Middle frontal gyrus (tissue), 1 donor: ENCODE data around the gene PPP1R15A.
"Not testable (repeated sequence)": the region's sequence is repeated elsewhere in the genome, so short reads cannot be mapped to it uniquely, and the experiment has no call there.

ENCODE experiments used
- DNase-seq: peaks from one replicate; pipeline ENCODE4 v3.0.0-alpha.2; 2015; ENCODE audit warnings: low spot score; ENCODE audit errors: extremely low spot score

PPP1R15A gene

GRCh38 chr19:48859711-48860572, 12.3 kb upstream of the PPP1R15A start:
- DNase-seq = no peak

GRCh38 chr19:48861313-48861712, 10.9 kb upstream of the PPP1R15A start:
- no peak for DNase-seq

- DNase-seq = no peak
These were observed 9.4 kb upstream of the PPP1R15A start for GRCh38 chr19:48862827-48863226.

- DNase-seq = no peak
These were observed 5.5 kb upstream of the PPP1R15A start for GRCh38 chr19:48866692-48867091.

- DNase-seq = no peak
These were observed 5.0 kb upstream of the PPP1R15A start for GRCh38 chr19:48867123-48867745.

- no peak for DNase-seq
These were observed 4.5 kb upstream of the PPP1R15A start for GRCh38 chr19:48867746-48868113.

GRCh38 chr19:48868114-48868886, 3.9 kb upstream of the PPP1R15A start, which contains the start of gene PLEKHA4:
TSS of gene PLEKHA4 (minus strand) at chr19:48868617. CDS start at chr19:48867620, 997 bp downstream.
- no peak for DNase-seq

GRCh38 chr19:48870048-48870447, 2.2 kb upstream of the PPP1R15A start:
- no peak for DNase-seq

- DNase-seq = not testable (repeated sequence)
These were observed 595 bp upstream of the PPP1R15A start for GRCh38 chr19:48871471-48872181.

GRCh38 chr19:48872884-48873475, 759 bp downstream of the PPP1R15A start:
- peak; percentile 39 for DNase-seq

- no peak for DNase-seq
These were observed 1.5 kb downstream of the PPP1R15A start for GRCh38 chr19:48873476-48874302.

- DNase-seq = no peak
These were observed 2.3 kb downstream of the PPP1R15A start for GRCh38 chr19:48874303-48875135.

- not testable (repeated sequence) for DNase-seq
These were observed 4.1 kb downstream of the PPP1R15A start for GRCh38 chr19:48876043-48876981.

GRCh38 chr19:48877855-48878195, 5.6 kb downstream of the PPP1R15A start:
- no peak for DNase-seq

- DNase-seq = no peak
These were observed 6.2 kb downstream of the PPP1R15A start for GRCh38 chr19:48878196-48879024.

- no peak for DNase-seq
These were observed 6.9 kb downstream of the PPP1R15A start for GRCh38 chr19:48879025-48879637.

GRCh38 chr19:48879696-48880095, 7.5 kb downstream of the PPP1R15A start:
- DNase-seq = not testable (repeated sequence)
